A549 (cell line): ENCODE results near the gene PLAAT2.

Experiments
- CTCF ChIP-seq: fragments of >200 bp; sonication (Bioruptor Twin); formaldehyde crosslinking; IDR thresholded peaks from 3 replicates; pipeline ENCODE4 v1.5.1; 2016
- EP300 ChIP-seq, 2 experiments: fragments of >200 bp; sonication (Bioruptor Twin); formaldehyde crosslinking; IDR thresholded peaks; 2 replicates in 1 of 2; 3 replicates in 1 of 2; pipeline ENCODE4 v1.6.1; 2016 to 2017
- MAX ChIP-seq: IDR thresholded peaks from 2 replicates; pipeline ENCODE4 v1.6.1; 2012
- POLR2A ChIP-seq: IDR thresholded peaks from 2 replicates; pipeline ENCODE4 v1.6.1; 2012; ENCODE audit warnings: mild to moderate bottlenecking, low read length

GRCh38 chr11:63532117-63532516 is 31.1 kb downstream of the PLAAT2 start:
- no peak for TF ChIP-seq EP300 (IDR thresholded peaks at IDR 0.05)
- TF ChIP-seq POLR2A: no peak
- no peak for TF ChIP-seq CTCF
- TF ChIP-seq MAX: no peak
